Activated T-cell treated with anti-CD3 and anti-CD28 coated beads for 24 hours (primary cell): ENCODE measurements around the gene LITAFD.
"Not testable (repeated sequence)": the region's sequence is repeated elsewhere in the genome, so short reads cannot be mapped to it uniquely, and the experiment has no call there.

Experiments used
- DNase-seq: peaks from one replicate; pipeline ENCODE4 v3.0.0-alpha.2; 2020; ENCODE audit warnings: low read depth

The LITAFD gene

DNA sequence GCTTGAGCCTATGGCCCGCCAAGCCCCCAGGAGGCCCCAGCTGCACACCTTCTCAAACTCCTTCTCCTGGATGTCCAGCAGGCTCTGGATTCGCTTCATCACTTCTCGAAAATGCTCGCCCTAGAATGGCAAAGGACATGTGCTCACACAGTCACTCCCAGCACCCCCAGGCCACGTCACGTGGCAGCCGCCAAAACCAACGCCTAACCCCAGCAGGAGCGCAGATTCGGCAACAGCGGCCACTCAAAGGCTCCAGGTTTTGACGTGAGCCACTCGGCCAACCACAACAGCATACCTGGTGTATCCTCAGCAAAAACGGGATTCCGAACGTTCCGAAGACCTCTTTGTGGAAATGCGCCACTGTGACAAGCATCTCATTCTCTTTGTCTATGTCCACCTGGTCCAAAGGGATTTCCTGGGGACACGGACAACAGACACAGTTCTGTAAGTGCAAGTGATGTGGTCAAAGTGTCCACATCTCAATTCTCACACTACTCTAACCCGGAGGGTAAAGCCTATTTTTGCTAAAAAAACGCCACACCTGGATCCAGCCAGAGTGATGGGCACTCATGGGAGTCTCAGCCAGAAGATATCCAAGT is 12.7 kb downstream of the LITAFD start:
- no peak for DNase-seq

DNA sequence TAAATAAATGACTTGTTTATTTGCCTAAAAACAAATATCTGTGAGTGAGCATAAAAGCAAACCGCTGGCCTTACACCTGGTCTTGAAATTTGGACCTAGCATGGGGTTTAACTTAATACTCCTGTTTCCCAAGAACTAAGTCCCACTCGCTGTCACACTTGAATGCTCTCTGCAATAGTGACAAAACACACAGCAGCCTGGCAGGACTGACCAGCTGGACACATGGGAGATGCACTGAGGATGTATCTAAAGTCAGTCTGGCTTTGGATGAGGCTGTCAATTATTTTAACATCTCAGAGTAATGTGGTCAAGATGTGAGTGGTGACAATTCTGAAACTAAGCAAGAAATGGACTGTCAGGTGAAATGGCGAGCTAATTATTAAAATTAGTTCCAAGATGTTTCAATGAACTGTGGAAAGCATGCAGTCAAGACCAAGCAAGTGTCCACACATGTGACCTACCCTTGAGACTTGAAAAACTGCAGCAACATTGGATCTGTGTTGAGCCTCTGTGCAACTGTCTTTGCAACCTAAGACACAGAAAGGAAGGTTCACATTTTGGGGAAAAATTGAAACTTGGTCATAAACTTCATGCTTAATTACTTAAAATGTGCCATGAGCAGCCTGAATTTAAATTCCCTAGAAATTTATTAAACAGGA is 16.6 kb downstream of the LITAFD start:
- DNase-seq = no peak

DNA sequence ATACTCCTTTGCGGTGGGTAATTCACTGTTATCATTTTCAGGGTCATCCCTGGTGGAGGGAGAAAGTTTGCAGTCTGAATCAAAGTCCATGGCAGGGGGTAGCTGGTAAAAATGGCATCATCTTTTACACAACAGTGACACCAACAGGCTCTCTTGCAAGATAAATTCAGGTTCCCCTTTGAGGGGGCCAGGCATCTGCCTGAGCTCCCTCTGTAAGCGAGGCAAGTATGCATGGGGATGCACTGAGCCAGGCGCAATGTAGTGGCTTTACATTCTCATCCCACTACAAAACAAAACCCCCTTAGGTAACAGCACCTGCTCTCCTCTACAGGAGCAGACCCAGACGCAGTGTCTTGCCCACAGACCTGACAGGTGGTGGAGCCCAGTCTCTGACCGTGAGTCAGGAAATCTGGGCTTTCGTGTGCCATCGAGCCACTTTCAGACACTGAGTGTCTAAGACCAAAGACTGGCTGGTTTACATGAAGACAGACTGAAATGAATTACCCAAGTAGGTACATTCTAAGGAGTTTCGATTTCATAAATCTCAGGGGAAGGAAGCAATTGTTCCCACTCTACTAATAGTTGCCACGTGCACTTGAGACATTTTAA is 17.7 kb downstream of the LITAFD start:
- no peak for DNase-seq

DNA sequence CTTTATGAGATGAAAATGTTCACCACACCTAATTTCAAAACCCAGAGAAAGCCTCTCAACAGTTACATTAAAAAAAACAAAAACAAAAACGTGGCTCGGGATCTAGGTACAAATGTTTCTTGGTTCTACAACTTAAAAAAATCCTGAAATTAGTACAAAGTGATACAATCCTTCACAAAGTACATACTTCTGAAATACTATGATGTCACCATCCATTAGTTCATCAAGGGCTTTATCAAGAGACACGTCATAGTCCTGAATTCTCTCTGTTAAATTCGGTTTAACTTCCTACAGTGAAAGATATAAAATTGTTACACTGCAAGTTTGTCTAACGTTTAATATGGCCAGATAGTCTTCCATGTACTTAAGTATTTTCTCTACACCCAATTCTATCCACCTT is 18.2 kb downstream of the LITAFD start:
- DNase-seq = no peak

DNA sequence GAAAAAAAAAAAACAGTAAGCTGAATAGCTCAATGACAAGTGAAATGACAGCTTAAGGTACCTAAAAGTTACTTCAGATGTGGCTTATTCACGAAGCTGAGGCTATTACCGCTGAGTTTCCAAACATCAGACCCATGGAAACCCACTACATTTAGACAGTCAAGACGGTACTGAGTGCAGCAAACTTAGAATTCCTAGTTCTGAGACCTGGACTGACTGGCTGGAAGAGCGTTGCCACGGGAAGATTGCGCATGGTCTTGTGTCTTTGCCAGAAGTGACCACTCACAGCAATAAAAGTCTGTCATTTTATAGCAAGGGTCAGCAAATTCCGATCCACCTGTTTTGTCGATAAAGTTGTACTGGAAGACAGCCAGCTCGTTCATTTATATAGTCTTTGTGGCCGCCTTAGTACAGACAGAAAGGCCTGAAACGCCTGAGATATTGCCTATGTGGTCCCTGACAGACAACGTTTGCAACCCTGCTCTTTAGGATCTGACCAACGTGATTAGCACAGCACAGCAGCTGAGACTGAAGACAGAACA is 19.2 kb downstream of the LITAFD start:
- DNase-seq = no peak

DNA sequence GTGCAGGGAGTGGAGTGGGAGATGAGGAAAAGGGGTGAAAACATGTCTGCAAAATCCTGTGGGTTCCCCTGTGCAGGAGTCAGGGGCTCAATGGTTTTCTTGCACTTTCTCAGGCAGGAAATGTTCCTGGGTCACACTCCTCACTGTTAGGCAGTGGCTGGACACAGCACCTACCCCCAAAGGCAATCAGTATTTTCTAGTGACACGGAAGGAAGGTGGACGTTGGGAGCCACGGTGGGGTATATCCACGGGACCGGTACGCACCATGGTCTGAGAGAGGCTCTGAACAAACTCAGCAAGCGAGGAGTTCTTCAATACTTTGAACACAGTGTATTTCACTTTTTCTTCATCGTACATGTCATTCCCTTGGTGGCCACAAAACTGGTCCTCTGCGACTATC is 20.9 kb downstream of the LITAFD start:
- no peak for DNase-seq

DNA sequence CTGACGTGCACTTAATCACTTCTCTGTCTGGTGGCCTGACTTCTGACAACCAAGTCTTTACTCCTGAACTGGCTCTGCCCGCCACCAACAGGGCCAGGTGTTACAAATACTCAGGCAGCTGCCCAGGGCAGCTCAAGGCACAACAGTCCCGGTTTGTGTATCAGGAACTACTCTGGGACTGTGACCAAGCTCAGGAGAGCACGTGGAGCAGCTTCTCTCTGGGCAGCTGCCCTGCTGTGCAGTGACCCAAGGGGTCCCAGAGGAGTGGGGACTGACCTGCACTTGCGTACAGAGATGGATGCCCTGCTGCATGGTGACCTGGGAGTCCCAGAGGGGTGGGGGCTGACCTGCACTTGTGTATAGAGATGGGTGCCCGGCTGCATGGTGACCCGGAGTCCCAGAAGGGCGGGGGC is 21.9 kb downstream of the LITAFD start:
- DNase-seq = no peak

DNA sequence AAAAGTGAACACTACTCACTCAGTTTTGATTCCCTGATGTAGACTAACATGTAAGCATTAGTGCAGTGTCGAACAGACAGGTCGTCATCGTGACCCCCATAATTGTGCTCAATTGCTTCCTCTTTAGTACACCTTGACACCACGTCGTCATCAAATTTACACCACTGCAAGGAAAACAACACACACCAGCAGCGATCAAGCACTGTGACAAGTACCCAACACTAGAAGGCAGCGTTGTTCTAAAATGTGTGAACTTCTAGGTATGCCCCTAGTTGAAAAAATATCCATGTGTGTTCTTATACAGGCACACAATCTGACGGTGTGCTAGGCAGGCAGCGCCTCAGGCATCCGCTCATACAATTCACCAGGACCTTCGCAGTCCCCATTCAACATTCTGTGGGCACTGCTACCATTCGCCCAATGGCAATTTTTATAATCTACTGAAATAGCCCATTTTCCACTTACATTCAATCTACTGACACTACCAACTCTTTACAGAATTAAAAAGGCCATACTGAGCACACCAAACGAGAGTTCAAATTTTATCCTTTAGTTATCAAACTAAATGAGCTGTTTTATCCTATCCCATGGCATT is 23.1 kb downstream of the LITAFD start:
- DNase-seq = no peak

DNA sequence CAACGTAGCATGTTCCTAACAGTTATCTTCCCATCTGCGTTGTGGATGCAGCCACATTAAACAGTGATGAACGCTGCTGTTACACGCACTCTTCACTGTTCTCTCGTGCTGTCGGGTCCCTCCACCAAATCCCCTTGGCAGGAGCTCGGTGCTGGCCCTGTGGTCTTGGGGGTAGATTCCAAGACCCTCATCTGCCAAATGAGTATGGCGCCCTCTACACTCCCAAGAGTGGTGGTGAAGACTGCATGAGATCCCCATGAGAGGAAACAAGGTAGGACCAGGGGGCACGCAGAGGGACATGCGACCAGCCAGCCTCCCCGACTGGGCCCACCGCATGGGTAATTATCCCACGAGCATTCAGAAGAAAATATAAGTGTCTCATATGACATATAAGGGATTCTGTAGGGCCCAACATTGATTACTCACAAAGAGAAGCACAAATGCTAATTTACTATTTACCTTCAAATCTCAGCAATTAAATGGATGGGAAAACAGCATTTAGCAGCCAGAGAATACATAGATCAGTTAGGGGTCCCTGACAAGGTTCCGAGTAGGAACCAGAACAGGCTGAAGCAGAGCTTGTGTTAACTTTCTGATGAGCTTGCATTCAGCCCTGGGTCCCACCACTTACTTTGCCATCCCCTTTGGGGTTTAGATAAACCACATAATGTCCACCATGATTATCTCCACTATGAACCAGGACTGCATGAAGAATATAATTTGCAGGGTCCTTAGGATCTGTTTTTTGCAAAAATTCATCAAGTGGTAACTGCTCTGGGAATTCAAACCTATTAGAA is 23.8 kb downstream of the LITAFD start:
- no peak for DNase-seq

DNA sequence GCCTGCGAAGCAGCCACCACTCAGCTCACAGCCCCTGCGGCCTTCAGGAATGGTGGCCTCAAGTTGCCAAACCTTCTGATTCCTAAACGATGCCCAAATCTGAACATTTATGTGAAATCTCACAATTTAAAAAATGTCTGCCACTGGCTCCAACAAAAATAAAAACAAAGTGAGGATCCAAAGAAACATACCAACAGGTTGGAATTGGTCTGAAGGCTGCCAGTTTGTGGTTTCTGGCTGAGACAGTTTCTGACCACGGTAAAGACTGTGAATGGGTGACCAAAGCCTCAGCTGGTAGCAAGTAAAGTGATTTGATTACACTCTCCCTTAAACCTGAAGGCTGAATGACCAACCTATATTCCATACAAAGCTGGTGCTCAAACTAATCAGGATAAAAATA is 24.9 kb downstream of the LITAFD start:
- DNase-seq = no peak

DNA sequence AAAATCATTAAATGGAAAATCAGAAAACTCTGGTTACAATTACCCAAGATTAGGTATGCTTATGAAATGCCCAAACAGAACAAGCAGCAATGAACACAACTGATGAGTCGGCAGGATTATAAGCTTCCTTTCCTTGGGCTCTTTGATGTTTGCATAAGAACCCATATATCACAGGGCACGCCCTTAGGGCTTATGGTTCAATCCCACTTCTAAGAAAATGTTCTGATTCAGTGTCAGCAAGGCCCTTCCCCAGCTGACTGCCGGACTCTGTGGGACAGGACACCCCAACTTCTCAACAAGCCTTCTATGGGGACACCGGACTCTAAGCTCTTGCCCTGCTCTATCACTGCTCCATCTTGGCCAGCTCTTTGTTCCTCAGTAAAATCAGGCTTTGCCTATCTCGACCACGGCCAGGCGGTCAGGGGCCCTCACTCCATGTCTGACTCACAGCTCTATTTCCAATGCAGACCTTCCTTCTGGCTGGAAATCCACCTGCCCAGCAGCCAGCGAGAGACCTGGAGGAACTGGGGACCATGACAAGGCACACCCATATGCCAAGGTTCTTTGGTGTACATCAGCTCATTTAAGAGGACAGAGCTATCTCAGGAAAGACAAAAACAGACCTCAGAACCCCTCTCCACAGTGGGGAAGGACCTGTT is 26.8 kb downstream of the LITAFD start:
- DNase-seq = no peak

DNA sequence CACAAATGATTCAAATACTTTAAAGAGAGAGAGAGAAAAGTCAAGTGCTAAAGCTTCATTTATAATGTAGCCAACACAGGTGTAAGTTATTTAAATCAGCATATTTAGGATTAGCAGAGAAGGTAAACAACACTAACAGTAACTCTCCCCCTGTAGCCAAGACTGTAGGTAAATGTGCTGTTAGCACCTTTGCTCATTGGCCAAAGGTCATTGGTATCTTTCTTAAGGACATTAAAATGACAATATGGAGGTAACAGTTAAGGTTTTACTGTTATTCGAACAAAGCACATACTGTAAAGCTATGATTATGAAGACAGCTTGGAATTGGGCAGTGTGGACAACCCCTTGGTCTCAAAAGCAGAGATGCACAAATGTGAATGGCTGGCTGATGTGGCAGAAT is 28.7 kb downstream of the LITAFD start:
- DNase-seq = no peak

DNA sequence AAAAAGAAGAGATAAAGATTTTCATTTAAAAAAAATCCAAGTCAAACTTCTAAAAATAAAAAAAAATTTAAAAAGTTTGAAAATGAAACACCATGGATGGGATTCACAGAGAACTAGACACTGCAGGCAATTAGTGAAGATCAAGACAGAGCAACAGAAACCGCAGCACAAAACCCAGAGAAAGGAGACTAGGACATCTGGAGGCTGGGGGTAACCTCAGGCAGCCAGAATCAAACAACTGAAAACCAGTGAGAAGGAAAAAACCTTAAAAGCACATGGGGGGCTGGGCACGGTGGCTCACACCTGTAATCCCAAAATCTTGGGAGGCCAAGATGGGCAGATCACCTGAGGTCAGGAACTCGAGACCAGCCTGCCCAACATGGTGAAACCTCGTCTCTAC is 30.6 kb downstream of the LITAFD start:
- no peak for DNase-seq

DNA sequence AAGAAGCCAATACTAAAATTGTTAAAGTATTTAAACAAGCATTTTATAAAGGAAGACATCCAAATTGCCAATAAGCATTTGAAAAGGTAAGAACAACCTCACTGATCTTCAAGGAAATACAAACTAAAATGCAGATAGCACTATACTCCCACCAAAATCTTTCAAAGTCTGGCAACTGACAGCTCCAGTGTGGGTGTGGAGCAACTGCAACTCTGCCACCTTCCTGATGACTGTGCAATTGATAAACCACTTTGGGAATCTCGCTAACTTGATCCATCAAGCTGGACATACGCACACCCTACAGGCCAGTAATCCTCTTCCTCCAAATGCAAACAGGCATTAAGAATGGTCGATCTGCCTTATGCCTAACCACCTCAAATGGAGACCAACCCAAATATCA is 31.9 kb downstream of the LITAFD start:
- no peak for DNase-seq

DNA sequence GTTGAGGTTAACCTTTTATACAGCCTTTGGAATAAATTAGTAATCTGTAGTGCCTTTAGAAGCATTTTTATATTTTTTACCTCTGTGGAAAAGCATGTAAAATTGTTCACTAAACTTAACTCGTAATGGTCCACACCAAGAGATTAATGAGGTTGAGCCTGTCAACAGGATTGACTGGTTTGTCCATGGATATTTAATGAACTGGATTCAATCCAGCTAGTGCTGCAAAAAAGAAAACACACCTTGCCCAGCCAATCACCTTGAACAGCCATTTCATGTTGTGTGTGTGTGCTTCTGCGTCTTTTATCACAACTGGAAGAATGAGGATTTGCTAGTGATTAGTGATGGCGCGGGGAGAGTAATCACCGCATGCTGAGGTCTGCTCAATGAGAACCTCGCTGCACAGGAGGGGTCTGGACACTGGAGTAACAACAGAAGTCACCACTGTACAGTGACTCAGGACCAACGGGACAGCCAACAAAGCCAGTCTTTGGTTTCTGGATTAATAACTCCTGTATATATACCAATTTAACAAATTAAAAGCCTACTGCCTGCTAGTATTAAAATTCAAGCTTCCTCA is 33.7 kb downstream of the LITAFD start:
- no peak for DNase-seq

DNA sequence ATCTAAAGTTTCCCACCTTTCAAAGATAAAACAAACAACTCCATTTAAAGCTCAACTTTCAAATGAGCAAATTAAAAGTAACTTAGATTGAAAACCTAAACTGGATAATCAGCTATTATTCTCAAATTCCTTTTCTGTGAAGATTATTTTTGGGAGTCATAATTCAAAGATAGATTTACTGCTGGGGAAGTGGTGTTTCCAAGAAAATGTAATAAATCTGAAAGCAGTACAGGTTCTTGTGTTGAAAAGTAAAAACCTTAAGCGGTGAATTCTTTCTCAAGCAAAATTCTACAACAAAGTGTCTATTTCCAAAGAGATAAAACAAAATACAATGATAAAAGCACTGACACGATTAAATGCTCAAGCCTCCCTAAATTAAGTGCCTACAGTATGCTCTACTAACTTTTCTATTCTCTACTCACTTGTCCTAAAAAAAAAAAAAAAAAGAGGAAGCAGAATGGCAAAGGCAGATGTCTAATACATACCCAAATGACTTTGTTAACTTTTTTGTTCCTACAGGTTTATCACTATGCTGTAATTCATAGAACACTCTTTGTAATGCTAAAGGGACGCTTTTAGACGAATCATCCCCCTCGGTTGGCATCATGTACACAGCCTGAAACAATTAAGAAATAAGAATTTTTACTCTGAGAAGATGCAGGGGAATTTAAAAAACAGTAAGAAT is 34.5 kb downstream of the LITAFD start:
- no peak for DNase-seq

DNA sequence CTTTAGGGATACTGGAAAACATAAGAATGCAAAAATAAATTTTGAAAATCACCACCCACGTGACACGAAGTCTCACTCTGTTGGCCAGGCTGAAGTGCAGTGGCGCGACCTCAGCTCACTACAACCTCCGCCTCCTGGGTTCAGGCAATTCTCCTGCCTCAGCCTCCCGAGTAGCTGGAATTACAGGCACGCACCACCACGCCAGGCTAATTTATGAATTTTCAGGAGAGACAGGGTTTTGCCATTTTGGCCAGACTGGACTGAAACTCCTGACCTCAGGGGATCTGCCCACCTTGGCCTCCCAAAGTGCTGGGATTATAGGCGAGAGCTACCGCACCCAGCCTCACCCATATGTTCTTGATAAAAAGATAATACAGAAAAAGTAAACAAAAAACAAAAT is 35.2 kb downstream of the LITAFD start:
- not testable (repeated sequence) for DNase-seq

DNA sequence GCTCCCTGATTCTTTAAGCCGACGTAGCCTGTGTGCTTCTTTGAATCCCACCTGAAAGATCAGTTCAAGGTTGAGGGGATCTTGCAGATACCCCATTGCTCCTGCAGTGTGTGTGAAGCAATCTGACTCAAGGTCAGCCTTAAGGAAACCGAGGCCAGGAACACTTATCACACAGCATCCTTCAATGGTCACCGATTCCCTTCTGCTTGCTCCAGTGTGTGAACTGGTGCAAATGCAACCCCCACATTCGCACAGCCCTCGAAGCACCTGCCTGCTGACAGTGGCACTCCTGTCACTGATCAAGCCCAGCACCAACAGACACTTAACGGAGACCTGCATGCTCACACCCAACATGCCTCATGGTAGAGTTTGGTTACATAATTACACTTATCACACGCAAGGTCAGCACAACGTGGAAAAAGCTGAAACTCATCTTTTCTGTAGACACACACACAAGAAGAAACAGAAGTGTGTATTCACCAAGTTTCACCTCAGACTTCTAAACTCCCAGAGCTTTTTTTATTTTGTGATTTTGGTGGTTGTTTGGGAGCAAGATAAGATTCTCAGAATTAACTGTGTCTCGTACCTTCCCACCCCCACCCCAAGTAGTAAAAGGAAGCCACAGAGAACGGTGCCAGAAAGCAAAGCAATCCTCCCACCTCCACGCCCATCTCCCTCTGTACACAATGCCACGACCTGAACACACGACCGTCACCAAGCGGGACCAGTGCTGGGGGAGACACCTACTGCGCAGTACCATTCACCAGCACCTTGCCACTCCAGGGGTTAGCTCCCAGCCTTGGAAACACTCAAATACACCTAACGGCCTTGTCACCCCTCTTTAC is 37.2 kb downstream of the LITAFD start:
- no peak for DNase-seq

DNA sequence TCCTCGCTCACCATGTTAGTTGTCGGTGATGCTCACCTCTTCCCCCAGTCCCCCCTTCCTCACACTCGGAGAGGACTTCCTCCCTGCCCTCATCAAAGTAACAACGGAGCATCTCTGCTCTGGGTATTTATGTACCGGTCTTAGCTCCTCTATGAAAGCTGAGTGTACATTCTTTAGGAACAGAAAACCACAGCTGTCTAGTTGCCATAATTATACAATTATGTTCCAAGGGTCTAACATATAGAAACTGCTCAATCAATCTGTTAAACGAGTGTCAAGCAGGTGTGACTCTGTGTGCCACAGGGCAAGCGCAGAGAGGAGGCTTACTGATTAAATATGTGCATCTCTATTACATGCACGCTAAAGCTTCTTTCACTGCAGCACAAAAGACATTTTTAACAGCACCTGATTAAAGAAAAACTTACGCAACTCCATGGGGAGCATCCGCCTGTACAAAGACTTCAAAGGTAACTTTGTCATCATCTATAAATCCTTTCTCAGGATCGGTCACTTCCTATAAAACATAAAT is 37.8 kb downstream of the LITAFD start:
- DNase-seq = no peak
